GM12892 (cell line): Measurements from ENCODE around the gene ADD1.

Experiments
- POLR2A ChIP-seq: IDR thresholded peaks from 2 replicates; pipeline ENCODE4 v1.6.1; 2011; ENCODE audit warnings: low read depth, low read length, control low read depth
- POLR2AphosphoS5 ChIP-seq: IDR thresholded peaks from 2 replicates; pipeline ENCODE4 v1.6.1; 2011; ENCODE audit warnings: low read depth, low read length, control low read depth
- TAF1 ChIP-seq: IDR thresholded peaks from 2 replicates; pipeline ENCODE4 v1.6.1; 2011; ENCODE audit warnings: low read depth, mild to moderate bottlenecking, control low read depth, low read length, borderline replicate concordance

DNA sequence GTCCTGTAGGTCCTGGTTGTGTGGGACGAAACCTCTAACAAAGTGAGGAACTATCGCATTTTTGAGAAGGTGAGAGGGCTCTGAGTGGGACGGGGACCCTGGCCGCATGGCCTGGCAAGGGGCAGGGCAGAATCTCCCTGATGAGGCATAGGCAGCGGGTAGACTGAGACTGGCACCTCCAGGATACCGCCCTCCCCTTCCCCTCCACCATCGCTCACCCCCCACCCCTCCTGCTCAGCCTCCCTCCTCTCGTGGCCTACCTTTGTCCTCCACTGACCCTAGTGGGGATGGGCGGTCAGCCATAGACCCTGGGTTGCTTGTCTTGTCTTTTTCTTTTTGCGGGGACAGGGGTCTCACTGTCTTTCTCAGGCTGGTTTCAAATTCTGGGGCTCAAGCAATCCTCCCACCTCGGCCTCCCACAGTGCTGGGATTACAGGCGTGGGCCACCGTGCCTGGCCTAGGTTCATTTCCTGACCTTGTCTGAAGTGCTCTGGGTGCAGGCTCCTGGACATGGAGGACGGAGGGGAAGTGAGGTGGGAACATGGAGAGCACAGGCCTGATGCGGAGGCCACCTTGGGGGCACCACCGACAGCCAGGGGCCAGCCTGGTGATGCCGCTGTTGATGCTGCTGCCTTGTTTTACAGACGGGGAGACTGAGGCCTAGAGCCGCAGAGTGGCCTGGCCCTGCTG is 10.5 kb upstream of the ADD1 start:
- TF ChIP-seq POLR2AphosphoS5: no peak
- TF ChIP-seq POLR2A: no peak
- no peak for TF ChIP-seq TAF1
